Left forelimb (tissue), 1 donor: Measurements from ENCODE around the gene NUBPL.
"Not testable (repeated sequence)": the region's sequence is repeated elsewhere in the genome, so short reads cannot be mapped to it uniquely, and the experiment has no call there.

ENCODE experiments used
- DNase-seq: peaks from one replicate; pipeline ENCODE4 v3.0.0-alpha.2; 2018; ENCODE audit warnings: low spot score

NUBPL gene

DNA sequence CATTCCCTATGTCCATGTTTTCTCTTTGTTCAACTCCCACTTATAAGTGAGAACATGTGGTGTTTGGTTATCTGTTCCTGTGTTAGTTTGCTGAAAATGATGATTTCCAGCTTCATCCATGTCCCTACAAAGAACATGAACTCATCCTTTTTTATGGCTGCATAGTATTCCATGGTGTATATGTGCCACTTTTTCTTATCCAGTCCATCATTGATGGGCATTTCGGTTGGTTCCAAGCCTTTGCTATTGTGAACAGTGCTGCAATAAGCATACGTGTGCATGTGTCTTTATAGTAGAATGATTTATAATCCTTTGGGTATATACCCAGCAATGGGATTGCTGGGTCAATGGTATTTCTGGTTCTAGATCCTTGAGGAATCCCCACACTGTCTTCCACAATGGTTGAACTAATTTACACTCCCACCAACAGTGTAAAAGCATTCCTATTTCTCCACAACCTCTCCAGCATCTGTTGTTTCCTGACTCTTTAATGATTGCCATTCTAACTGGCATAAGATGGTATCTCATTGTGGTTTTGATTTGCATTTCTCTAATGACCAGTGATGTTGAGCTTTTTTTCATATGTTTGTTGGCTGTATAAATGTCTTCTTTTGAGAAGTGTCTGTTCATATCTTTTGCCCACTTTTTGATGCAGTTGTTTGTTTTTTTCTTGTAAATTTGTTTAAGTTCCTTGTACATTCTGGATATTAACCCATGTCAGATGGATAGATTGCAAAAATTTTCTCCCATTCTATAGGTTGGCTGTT lies 252.7 kb downstream of the NUBPL start:
- DNase-seq = not testable (repeated sequence)

DNA sequence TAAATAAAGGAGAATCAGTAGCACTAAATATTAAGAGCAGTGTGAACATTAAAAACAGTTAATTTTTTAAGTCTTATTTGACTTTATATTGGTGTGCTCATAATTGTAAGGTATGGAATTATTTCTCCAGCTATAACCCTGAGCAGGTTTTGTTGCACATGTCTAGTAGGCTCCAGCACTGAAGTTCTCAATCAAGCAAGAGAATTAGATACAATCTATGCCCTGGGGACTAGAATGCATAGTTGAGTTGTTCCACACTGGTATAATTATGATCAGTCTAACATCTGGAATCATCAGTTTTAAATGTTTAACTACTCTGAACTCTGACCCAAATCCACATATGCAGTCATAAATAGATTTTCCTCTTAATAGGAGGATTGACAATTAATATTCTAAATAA lies 258.1 kb downstream of the NUBPL start:
- DNase-seq = no peak

DNA sequence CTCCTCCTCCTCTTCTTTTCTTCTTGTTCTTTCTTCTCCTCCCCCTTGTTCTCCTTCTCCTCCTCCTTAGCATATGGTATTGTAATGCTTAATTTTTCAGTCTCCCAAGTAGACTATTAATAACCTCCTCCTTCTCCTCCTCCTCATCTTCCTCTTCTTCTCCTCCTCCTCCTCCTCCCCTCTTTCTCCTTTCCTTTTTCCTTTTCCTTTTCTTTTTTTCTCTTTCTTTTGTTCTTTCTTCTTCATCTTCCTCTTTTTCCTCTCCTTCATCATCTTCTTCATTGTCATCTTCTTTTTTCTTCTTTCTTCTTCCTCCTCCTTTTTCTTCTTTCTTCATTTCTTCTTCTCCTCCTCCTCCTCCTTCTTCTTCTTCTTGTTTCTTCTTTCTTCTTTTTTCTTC lies 264.3 kb downstream of the NUBPL start:
- DNase-seq = no peak

GRCh38 chr14:31827325-31827724 lies 266.1 kb downstream of the NUBPL start:
- DNase-seq = no peak

- no peak for DNase-seq
Measured at GRCh38 chr14:31828946-31829868, 268.0 kb downstream of the NUBPL start.

GRCh38 chr14:31834616-31835015 lies 273.4 kb downstream of the NUBPL start:
- no peak for DNase-seq

DNA sequence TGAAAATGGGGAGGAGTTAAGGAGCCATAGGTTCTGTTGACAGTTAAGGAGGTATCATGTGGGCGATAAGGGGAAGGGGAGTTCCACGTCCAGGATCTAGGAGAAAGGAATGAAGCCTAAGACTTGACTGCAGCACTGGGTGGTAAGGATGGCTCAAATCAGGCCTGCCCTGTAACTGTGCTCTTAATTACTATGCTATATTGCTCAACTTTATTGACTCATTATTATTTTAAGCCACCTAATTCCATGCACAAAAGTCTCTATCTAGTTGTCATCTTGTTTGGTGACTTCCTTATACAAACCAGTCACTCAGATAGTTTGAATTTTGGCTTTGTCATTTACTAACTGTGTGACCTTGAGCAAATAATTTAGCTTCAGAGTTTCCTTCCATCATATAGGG lies 273.8 kb downstream of the NUBPL start:
- DNase-seq = no peak

- DNase-seq = no peak
Measured at GRCh38 chr14:31837031-31837430, 275.8 kb downstream of the NUBPL start.

DNA sequence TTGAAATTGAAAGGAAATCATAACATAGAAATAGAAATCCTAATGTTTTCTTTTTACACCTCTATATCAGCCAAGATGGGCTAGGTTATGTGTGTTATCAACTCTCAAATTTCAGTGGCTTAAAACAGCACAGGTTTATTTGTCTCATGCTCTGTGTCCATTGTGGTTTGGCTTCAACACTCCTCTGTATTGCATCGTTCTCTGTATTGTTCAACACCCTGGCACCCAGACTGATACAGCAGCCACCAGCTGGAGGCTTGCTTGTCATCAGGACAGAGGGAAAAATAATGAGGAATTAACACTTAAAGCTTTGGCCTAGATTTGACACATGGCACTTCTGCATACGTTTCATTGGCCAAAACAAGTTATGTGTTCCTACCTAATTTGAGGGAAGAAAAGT lies 281.7 kb downstream of the NUBPL start:
- DNase-seq = no peak

DNA sequence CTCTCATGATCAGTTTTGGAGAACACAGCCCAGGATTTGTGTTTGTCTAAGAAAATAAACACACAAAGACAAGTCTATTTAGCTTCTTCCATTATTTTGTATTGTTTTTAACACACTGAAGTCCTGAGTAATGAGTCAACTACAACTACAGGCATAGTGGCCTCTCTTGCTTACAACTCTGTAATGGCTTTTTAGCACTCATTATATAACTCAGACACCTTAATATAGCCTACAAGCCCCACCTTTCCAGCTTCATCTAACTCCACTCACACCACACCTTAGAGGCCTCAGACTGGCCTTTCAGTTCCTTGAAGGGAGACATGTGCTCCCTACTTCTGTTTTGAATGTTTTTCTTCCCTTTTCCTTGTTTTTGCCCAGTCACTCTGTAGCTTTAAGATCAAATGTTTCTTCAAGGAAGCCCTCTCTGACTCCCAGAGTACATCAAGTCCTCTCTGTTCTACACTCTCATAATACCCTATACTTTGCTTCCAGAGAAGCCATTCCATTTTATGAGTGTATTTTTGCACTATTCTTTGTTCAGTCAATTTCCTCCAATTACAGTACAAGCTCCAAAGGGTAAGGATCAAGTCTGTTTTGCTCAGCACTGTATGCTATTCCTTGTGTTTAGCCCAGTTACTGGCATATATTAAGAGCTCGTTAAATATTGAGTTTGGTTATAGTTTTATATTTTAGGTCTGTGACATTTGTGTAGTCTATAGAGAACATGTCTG lies 282.3 kb downstream of the NUBPL start:
- no peak for DNase-seq

GRCh38 chr14:31854508-31855075 lies 293.4 kb downstream of the NUBPL start:
- no peak for DNase-seq

DNA sequence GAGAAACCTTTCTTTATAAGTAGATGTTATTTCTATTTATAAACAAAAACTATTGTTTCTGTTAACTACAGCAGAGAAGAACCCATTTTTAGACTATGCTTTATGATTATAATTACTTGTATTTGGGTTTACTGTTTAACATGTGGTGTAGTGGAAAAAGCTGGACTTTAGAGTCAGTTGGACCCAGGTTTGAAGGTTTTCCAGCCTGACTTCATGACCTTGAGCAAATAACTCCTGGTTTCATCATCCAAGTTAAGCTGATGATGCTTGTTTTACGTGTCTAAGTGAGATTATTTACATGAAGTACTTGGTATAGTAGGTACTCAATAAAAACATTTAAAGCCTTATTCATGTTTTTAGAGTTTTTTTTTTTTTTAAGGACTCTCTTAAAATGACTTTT lies 294.1 kb downstream of the NUBPL start:
- no peak for DNase-seq

DNA sequence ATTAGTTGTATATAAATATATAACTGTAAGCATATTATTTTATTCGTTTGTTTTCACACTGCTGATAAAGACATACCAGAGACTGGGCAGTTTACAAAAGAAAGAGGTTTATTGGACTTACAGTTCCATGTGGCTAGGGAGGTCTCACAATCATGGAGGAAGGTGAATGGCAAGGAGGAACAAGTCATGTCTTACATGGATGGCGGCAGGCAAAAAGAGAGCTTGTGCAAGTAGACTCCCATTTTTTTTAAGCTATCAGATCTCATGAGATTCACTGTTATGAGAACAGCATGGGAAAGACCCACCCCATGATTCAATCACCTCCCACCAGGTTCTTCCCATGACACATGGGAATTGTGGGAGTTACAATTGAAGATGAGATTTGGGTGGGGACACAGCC lies 294.8 kb downstream of the NUBPL start:
- DNase-seq = not testable (repeated sequence)

DNA sequence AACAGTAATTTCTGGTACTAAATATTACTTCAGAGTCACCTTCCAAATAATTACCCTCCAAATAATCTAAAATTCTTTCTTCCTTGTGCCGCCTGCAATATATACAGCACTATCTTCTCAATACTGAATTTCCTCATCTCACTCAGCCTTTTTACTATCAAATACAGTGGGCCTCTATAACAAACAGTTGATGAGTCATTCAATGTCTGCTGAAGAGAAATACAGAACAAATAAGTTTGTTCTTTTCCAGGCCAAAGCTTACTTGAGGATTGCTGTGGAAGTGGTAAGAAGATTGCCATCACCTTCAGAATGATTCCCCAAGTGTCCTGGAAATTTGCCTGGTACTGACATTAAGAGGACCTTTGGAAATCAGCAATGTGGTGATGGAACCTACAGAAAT lies 297.7 kb downstream of the NUBPL start:
- no peak for DNase-seq

GRCh38 chr14:31864937-31865855 lies 304.0 kb downstream of the NUBPL start:
- DNase-seq = no peak

DNA sequence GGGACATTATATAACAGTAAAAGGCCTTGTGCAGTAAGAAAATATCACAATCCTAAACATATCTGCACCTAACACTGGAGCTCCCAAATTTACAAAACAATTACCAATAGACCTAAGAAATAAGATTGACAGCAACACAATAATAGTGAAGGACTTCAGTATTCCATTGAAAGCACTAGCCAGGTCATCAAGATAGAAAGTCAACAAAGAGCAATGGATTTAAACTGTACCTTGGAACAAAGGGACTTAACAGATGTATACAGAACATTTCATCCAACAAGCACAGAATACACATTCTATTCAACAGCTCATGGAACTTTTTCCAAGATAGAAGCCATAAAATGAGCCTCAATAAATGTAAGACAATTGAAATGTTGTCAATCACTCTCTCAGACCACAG lies 306.4 kb downstream of the NUBPL start:
- no peak for DNase-seq

- DNase-seq = not testable (repeated sequence)
Measured at GRCh38 chr14:31868096-31868495, 306.9 kb downstream of the NUBPL start.

- no peak for DNase-seq
Measured at GRCh38 chr14:31876741-31877140, 315.5 kb downstream of the NUBPL start.

DNA sequence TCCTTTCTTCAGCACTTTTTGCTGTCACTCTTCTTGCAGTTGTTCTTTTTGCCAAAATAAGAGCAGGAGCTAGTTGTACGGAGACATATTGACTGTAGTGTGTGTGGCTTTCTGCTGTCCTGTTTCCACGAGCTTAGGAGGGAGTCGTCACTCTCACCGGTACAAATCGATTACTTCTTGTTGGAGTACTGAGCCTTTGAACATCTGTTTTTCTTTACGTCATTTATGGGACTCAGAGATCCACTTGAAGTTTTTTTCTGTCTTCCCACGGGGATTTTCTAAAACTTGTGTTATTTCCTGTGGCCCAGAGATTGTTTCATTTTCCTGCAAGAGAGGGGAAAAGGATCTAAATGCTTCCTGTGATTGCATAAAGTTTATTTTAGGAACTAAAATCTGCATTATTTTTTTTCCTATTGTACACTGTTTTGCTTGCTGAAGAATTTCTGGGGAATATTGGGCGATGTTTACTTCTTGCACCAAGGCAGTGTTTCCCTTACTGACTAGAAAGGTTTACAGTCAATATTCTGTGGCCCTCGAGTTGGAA lies 316.1 kb downstream of the NUBPL start:
- DNase-seq = no peak

- no peak for DNase-seq
Measured at GRCh38 chr14:31879661-31880348, 318.6 kb downstream of the NUBPL start.
